Measurements from ENCODE around the gene DALRD3.

Gene DALRD3

GRCh38 chr3:49007771-49008528 lies 10.4 kb downstream of the DALRD3 start:
- TF ChIP-seq SPI1 (IDR thresholded peaks at IDR 0.05; ENCODE audit: borderline replicate concordance, low read depth) = no peak; the same call in 1 of the 2 replicates
- no peak for TF ChIP-seq GABPA (IDR thresholded peaks at IDR 0.05; ENCODE audit: low read depth)
- TF ChIP-seq POLR2AphosphoS5 (IDR thresholded peaks at IDR 0.05; ENCODE audit: low read depth) = no peak
- TF ChIP-seq, protein P1, sequence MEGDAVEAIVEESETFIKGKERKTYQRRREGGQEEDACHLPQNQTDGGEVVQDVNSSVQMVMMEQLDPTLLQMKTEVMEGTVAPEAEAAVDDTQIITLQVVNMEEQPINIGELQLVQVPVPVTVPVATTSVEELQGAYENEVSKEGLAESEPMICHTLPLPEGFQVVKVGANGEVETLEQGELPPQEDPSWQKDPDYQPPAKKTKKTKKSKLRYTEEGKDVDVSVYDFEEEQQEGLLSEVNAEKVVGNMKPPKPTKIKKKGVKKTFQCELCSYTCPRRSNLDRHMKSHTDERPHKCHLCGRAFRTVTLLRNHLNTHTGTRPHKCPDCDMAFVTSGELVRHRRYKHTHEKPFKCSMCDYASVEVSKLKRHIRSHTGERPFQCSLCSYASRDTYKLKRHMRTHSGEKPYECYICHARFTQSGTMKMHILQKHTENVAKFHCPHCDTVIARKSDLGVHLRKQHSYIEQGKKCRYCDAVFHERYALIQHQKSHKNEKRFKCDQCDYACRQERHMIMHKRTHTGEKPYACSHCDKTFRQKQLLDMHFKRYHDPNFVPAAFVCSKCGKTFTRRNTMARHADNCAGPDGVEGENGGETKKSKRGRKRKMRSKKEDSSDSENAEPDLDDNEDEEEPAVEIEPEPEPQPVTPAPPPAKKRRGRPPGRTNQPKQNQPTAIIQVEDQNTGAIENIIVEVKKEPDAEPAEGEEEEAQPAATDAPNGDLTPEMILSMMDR (IDR thresholded peaks at IDR 0.05; ENCODE audit: insufficient read depth, low read length) = no peak
- no peak for TF ChIP-seq REST (IDR thresholded peaks at IDR 0.05; ENCODE audit: insufficient replicate concordance, low read depth)
- peak overlapping the region; percentile 89 for H3K27ac ChIP-seq (replicated peaks)
- peak overlapping the region; percentile 69 for H3K4me3 ChIP-seq (replicated peaks; ENCODE audit: insufficient read depth, low read length)
- no peaks in the 10 kb centered on the region for H3K27me3 ChIP-seq (ENCODE audit: insufficient read depth, poor library complexity, severe bottlenecking)
- peak; percentile 77 to 89 for DNase-seq (ENCODE audit: low read depth in 1 of 2, low spot score in 1 of 2)

DNA sequence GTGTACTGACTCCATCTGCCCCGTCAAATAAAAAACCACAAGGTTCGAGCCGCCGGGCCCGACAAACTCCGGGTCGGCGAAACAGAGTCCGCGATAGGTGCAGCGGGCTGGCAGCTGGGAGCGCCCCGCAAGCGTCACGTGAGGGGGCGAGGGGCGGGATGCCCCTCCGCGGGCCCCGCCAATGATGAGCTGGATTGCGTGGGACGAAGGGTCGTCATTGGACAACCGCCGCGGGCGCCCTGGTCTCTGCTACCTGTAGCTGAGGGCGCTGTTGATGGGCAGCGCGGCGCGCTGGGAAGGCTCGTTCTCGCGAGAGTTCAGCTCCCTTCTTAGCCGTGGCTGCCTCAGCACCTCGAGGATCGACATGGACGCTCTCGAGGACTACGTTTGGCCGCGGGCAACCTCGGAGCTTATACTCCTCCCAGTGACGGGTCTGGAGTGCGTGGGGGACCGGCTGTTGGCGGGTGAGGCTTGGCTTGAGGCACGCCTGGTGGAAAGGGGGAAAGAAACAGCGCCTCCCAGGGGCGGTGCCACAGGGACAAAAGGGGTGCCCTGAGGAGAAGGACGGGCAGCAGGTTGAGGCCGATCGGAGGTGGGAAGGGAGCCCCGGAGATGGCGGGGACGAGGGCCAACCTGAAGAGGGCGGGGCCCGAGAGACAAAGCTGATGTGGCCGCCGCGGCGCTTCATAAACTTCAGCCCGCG lies 11.2 kb downstream of the DALRD3 start, which contains the start of gene WDR6:
WDR6 (plus strand) TSS at position 324 of the 703 bp plus-strand sequence; CDS start at position 365, 41 bp downstream.
- no peaks in the 10 kb centered on the region for H3K27me3 ChIP-seq (ENCODE audit: insufficient read depth, poor library complexity, severe bottlenecking)
- H3K4me3 ChIP-seq (replicated peaks; ENCODE audit: insufficient read depth, low read length) = peak within 1 kb of the TSS; percentile 69
- peak within 1 kb of the TSS; percentile 89 for H3K27ac ChIP-seq (replicated peaks)
- peak; percentile 97 to 98 for DNase-seq (ENCODE audit: low read depth in 1 of 2, low spot score in 1 of 2)
- TF ChIP-seq GABPA (IDR thresholded peaks at IDR 0.05; ENCODE audit: low read depth) = no peak
- TF ChIP-seq POLR2AphosphoS5 (IDR thresholded peaks at IDR 0.05; ENCODE audit: low read depth) = peak; percentile 97
- TF ChIP-seq, protein P1 (IDR thresholded peaks at IDR 0.05; ENCODE audit: insufficient read depth, low read length) = peak; percentile 11
- no peak for TF ChIP-seq SPI1 (IDR thresholded peaks at IDR 0.05; ENCODE audit: borderline replicate concordance, low read depth)
- peak; percentile 46 for TF ChIP-seq REST (IDR thresholded peaks at IDR 0.05; ENCODE audit: insufficient replicate concordance, low read depth)

DNA sequence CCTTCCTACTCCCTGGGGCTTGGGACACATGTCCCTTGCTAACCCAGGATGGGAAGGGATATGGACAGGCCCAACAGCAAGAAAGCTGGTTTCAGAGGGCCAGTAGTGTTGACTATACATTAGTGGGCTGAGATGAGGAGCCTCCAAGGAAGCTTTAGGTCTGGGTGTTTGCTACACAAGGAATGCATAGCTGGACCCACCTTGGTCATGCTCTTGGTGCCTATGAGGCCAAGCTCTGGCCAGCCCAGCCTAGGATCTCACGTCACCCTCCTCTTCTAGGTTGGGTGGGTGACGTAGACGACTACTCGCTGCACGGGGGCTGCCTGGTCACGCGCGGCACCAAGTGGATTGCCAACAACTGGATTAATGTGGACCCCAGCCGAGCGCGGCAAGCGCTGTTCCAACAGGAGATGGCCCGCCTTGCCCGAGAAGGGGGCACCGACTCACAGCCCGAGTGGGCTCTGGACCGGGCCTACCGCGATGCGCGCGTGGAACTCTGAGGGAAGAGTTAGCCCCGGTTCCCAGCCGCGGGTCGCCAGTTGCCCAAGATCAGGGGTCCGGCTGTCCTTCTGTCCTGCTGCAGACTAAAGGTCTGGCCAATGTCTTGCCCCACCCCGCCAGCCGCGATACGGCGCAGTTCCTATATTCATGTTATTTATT lies 11.8 kb downstream of the DALRD3 start:
- Histone ChIP-seq H3K4me3 (replicated peaks; ENCODE audit: insufficient read depth, low read length) (peak overlapping the region; percentile 69), H3K27ac (replicated peaks) (peak overlapping the region; percentile 89), H3K27me3 (ENCODE audit: insufficient read depth, poor library complexity, severe bottlenecking) (no peaks in the 10 kb centered on the region)
- no peak for DNase-seq (ENCODE audit: low read depth in 1 of 2, low spot score in 1 of 2)
- peak; percentile 7; the same call in 1 of the 2 replicates for TF ChIP-seq SPI1 (IDR thresholded peaks at IDR 0.05; ENCODE audit: borderline replicate concordance, low read depth)
- no peak for TF ChIP-seq GABPA (IDR thresholded peaks at IDR 0.05; ENCODE audit: low read depth)

DNA sequence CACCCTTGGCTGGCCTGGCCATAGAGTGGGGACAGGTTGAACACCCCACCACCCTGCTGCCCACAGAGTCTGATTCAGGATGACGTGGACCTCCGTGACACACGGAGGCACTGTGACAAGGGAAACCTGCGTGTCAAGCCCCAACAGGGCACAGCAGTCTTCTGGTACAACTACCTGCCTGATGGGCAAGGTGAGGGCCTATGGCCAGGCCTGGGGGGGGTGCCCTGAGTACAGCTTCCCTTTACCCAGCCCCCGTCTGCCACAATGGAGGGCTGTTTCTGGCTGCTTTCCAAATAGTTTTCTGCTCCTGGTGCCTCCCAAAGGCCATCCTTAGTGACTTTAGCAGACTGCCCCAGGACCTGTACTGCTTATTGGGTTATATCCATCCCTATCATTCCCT lies 12.4 kb downstream of the DALRD3 start:
- peak overlapping the region; percentile 89; the same call in 1 of the 2 replicates for H3K27ac ChIP-seq (replicated peaks)
- H3K27me3 ChIP-seq (ENCODE audit: insufficient read depth, poor library complexity, severe bottlenecking) = no peaks in the 10 kb centered on the region
- no peak for TF ChIP-seq POLR2AphosphoS5 (IDR thresholded peaks at IDR 0.05; ENCODE audit: low read depth)
- no peak for TF ChIP-seq REST (IDR thresholded peaks at IDR 0.05; ENCODE audit: insufficient replicate concordance, low read depth)
- TF ChIP-seq, protein P1 (IDR thresholded peaks at IDR 0.05; ENCODE audit: insufficient read depth, low read length) = no peak
- no peak for TF ChIP-seq GABPA (IDR thresholded peaks at IDR 0.05; ENCODE audit: low read depth)
- no peak for TF ChIP-seq SPI1 (IDR thresholded peaks at IDR 0.05; ENCODE audit: borderline replicate concordance, low read depth)
- H3K4me3 ChIP-seq (replicated peaks; ENCODE audit: insufficient read depth, low read length) = no peak overlapping the region
- no peak for DNase-seq (ENCODE audit: low read depth in 1 of 2, low spot score in 1 of 2)
